NCI-H1436 (cell line): ENCODE measurements around the gene TMPRSS6.

Experiments
- DNase-seq: peaks from one replicate; lab custom pipeline; 2025; lab: John Stamatoyannopoulos, UW

Gene TMPRSS6

DNA sequence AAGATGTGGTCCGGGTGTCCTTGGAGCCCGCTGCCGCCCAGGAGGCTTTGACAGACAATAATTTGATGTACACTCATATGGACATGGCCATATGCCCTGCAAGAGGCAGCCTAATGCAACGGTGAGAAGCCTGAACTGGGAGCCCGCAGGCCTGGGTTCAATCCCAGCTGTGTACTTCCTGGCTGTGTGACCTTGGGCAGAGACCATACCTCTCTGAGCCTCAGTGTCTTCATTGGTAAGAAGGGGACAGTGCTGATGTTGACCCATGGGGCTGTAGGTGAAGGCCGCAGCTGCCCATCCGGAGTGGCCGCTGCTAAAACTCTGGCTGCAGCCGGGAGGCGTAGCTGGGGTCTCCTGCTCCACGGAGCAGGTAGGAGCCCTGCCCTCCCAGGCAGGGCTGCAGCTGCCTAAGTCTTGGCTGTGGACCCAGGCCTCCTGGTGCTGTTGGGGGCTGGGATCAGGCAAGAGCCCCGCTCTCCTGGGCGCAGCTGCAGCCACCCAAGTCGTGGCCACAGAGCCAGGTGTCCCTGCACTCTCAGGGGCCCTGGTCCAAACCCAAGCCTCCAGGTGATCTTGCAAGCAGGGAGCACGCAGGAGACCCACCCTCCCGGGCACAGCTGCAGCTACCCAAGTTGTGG lies 31.3 kb upstream of the TMPRSS6 start:
- no peak for DNase-seq

DNA sequence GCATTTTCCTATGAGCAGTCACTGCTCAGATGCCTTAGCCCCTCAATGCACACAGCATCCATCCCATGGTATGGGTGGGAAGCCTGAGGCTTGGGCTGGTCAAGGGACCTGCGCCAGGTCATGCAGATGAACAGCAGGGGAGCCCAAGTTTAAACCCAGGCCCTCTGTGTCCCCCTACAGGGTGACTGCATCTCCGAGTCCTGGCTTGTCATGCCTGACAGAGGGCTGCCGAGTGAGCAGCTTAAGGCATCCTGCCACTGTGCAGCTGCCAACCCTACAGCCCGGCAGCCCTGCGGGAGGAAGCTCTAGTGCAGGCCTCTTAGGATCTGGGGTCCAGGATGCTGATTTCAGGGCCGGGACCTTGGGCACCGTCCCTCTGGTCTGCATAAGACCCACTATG lies 30.2 kb upstream of the TMPRSS6 start:
- DNase-seq = no peak

GRCh38 chr22:37138849-37139561 lies 29.5 kb upstream of the TMPRSS6 start:
- no peak for DNase-seq

- DNase-seq = no peak
Measured at GRCh38 chr22:37137903-37138665, 28.6 kb upstream of the TMPRSS6 start.

- no peak for DNase-seq
Measured at GRCh38 chr22:37137131-37137530, 27.6 kb upstream of the TMPRSS6 start.

DNA sequence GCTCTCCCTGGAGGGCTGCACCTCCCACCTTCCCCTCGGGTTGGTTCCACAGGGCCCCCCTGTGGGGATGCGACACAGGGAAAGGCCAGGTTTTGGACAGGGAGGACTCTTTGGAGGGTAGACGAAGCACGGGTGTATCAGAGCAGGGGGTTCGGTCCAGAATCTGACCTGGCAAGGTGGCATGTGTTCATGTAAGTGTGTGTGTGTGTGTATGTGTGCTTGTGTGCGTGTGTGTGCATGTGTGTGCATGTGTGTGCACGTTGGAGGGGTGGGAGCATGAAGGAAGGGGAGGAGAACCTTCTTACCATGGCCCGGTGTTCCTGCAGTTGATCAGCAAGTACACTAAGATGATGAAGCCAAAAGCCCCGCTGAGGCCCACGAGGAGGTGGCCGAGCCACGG lies 25.5 kb upstream of the TMPRSS6 start:
- DNase-seq = no peak

DNA sequence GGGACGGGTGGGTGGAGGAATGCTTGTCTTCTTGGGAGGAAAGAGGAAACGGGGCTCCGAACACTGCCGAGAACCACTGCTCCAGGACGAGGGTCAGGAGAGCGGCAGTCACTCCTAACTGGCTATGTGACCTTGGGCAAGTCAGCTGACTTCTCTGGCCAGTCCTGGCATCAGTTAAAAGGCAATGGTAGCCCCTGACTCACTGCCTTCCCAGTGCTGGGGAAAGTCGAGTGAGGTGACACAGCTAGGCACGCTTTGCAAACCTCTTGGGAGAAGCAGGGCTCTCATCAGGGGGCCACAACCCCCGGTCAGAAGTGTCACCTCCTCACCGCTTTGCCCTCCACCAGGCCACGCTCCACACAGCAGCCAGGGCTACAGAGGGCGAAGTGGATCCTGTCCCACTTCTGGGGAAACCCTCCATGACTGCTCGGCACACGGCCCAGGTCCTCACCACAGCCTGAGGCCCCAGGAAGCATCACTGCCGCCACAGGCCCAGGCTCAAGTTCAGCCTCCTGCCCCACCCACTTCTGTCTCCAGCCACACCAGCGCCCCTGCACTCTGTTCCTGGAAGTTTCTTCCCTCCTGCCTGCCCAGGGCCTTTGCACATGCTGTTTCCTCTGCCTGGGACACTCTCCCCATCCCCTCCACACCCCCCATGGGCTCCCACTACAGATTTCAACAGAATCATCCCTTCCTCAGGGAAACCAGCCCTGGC lies 23.9 kb upstream of the TMPRSS6 start:
- DNase-seq = no peak

GRCh38 chr22:37132773-37133172 lies 23.3 kb upstream of the TMPRSS6 start:
- DNase-seq = no peak

- no peak for DNase-seq
Measured at GRCh38 chr22:37129866-37130441, 20.4 kb upstream of the TMPRSS6 start.

GRCh38 chr22:37128555-37129281 lies 19.2 kb upstream of the TMPRSS6 start:
- no peak for DNase-seq

DNA sequence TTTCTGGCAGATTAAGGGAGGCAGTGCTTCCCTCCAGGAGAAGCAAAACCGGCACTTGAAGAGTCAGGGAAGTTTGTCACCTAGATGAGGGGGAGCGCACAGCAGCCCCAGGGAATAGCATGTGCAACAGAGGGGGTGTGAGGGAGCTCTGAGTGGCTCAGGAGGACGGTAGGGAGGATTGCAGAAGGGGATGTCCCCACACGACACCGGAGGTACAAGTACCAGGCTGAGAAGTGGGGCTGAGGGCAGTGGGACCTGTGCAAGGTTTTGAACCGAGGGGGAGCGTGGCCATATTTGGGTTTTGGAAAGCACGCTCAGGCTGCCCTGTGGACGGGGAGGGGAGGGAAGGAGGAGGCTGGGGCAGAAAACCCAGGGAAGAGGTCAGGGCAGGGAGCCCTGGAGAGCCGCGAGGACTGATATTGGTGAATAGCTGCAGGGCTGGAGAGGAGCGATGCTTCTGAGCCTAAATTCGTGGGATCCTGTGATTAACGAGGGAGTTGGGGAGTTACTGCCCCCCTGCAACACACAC lies 17.9 kb upstream of the TMPRSS6 start:
- no peak for DNase-seq

- no peak for DNase-seq
Measured at GRCh38 chr22:37126882-37127281, 17.4 kb upstream of the TMPRSS6 start.

DNA sequence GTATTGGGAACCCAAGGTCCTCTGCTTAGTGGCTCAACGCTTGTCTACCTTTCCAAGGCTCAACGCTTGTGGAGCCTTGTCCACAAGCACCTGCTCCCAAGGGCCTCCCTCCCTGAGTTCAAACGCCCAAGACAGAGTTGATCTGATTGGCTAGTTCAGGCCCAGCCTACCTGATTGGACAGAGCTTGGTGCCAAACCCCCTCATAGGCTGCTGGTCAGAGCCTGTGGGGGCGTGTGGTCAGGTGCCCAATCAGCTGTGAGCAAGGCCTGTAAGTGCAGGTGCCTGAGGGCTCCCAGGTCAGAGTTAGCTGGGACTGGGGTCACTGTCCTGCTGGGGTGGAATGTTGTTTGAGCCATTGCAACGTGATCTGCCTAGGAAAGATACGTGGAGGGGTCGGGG lies 16.9 kb upstream of the TMPRSS6 start:
- DNase-seq = no peak

DNA sequence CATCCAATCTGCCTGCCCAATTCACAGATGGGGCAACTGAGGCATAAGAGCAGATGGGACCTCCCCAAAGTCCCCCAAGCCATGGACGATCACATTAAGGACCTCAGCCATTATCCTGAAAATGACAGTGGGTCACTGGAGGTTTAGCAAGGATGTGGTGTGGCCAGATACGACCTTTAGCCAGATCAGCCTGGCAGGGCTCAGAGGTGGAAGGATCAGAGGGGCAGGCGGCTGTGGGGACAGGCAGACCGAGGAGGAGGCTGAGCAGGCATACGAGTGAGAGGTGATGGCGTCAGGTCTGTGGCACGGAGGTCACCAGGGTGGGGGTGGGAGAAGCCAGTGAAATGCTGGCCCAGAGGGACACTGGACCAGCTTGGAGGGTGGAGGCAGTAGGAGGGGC lies 14.1 kb upstream of the TMPRSS6 start:
- no peak for DNase-seq

DNA sequence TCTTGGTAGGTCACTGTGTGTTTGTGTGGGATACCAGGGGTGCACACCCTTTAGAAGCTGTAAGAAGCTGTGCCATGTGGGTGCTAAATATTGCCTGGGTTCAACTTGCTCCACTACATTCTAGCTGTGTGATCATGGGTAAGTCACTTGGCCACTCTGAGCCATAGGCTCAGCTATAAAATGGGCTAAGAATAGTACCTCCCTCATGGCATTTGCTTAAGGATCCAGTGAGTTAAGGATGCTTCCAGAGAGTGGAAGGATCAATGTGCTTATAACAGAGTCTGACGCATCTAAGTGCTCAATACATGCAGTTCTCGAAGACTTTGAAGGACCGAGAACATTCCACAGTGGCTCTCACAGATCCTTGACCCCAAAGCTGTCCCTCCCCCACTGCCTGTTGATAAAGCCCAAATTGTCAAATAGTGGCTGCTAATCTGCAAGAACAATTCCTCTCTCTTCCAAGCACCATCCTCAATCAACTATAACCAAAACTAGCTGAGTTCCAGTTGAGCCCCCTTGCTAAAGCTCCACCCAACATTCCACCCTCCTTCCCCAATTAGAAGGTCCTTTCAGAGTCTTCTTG lies 13.2 kb upstream of the TMPRSS6 start:
- DNase-seq = no peak

DNA sequence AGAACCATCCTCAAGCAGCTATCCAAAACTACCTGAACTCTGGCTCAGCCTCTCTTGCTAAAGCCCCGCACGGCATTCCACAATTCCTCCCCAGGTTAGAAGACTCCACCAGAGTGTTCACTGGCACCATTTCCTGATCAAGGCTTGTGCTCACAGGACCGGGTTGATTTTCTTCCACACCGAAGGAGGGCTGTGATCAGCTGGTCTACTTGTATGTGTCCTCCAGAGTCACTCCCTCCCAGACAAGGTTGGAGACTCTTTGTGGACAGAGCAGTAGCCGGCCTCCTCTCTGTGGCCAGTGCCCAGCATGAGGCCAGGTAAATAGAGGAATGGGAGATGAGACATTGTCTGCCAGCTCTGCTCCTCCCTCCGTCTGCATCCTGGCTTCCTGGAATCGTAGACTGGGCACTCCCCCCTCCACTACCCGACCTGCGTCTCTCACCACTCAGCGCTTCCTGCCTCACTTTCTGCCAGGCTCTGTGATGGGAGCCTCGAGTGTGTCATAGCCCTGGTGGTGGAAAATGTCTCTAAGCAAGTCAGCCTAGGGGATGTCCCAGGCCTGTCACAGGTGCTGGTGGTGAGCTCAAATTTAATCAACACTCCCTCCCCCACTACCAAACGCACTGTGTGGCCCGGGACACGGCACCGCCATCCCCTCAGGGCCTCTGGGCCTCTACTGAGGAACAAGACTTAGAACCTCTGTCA lies 12.5 kb upstream of the TMPRSS6 start:
- DNase-seq = no peak

- DNase-seq = no peak
Measured at GRCh38 chr22:37120569-37121340, 11.2 kb upstream of the TMPRSS6 start.

- no peak for DNase-seq
Measured at GRCh38 chr22:37119872-37120271, 10.4 kb upstream of the TMPRSS6 start.

DNA sequence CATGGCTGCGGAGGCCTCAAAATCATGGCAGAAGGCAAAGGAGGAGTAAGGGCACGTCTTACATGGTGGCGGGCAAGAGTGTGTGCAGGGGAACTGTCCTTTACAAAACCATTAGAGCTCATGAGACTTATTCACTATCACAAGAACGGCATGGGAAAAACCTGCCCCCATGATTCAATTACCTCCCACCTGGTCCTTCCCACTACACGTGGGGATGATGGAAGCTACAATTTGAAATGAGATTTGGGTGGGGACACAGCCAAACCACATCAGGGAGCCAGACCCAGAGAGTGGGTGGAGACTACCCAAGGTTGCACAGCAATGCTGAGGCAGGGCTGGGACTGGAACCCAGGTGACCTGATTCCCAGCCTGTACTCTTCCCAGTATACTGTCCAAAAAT lies 8.6 kb upstream of the TMPRSS6 start:
- no peak for DNase-seq
